ENCODE results near the gene ENTPD1.

ENTPD1 gene

DNA sequence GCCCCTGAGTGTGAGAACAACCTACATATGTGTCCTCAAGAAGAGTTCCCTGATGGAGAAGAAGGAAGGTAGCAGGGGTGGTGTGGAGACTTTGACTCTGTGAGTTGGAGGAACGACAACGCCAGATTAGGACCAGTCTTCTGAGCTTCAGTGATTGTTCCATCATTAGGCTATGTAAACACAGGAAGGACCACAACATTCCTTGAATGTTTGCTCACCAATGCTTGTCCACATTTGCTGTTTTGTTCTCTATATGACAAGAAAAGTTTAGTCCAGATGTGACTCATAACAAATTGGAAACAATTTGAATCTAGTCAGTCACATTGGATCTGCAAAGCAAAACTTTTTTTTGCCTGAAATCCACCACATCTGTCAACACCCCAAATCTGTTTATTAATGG lies 62.7 kb downstream of the ENTPD1 start:
- H3K4me3 ChIP-seq (ENCODE audit: low read depth, low read length) = no peak overlapping the region
- TF ChIP-seq, protein P1, sequence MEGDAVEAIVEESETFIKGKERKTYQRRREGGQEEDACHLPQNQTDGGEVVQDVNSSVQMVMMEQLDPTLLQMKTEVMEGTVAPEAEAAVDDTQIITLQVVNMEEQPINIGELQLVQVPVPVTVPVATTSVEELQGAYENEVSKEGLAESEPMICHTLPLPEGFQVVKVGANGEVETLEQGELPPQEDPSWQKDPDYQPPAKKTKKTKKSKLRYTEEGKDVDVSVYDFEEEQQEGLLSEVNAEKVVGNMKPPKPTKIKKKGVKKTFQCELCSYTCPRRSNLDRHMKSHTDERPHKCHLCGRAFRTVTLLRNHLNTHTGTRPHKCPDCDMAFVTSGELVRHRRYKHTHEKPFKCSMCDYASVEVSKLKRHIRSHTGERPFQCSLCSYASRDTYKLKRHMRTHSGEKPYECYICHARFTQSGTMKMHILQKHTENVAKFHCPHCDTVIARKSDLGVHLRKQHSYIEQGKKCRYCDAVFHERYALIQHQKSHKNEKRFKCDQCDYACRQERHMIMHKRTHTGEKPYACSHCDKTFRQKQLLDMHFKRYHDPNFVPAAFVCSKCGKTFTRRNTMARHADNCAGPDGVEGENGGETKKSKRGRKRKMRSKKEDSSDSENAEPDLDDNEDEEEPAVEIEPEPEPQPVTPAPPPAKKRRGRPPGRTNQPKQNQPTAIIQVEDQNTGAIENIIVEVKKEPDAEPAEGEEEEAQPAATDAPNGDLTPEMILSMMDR (IDR thresholded peaks at IDR 0.05; ENCODE audit: insufficient read depth, low read depth, low read length, missing control alignments) = no peak
- no peak for DNase-seq (ENCODE audit: low read depth)

DNA sequence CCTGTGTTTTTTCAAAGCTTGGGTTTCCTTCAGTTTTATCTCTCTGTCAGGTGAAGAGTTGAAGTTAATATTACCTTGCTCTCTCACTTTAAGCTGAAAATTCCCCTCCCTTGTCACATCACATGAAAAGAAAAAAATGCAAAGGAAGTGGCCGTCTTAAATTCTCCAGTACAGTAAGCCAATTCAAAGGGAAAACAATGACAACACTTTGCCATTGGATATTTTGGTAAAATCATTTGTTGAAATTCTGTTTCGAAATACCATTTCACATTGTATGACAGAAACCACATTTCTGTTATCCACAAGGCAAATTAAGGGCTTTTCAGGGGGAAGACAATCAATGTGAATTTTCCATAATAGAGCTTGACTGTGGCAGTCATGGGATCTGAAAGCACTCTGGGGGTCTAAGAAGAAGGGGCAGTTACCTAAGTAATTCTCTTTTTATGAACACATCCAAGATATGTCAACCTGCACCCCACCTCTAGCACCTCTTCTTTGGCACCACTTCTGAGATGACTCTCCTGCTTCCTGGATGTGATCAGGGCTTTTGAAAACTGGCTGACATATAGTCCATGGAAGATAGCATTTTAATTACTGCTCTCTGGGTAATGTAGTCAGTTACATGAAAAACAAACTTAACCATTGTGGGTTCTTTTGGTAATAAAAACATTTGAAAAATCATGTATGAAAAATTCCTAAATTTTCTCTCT lies 63.8 kb downstream of the ENTPD1 start:
- TF ChIP-seq, protein P1 (IDR thresholded peaks at IDR 0.05; ENCODE audit: insufficient read depth, low read depth, low read length, missing control alignments) = no peak
- no peak for DNase-seq (ENCODE audit: low read depth)
- H3K4me3 ChIP-seq (ENCODE audit: low read depth, low read length) = no peak overlapping the region

GRCh38 chr10:95820363-95820762 lies 64.4 kb downstream of the ENTPD1 start:
- peak; percentile 65 for DNase-seq (ENCODE audit: low read depth)
- H3K4me3 ChIP-seq (ENCODE audit: low read depth, low read length) = no peak overlapping the region

GRCh38 chr10:95821720-95822119 lies 65.8 kb downstream of the ENTPD1 start:
- no peak overlapping the region for H3K4me3 ChIP-seq (ENCODE audit: low read depth, low read length)
- no peak for DNase-seq (ENCODE audit: low read depth)
- TF ChIP-seq, protein P1 (IDR thresholded peaks at IDR 0.05; ENCODE audit: insufficient read depth, low read depth, low read length, missing control alignments) = no peak

More at GRCh38 chr10:95820363-95820762, 64.4 kb downstream of the ENTPD1 start:
- TF ChIP-seq, protein P1 (IDR thresholded peaks at IDR 0.05; ENCODE audit: insufficient read depth, low read depth, low read length, missing control alignments) = no peak

GRCh38 chr10:95830044-95830443 lies 74.1 kb downstream of the ENTPD1 start:
- no peak for DNase-seq (ENCODE audit: low read depth)
- no peak overlapping the region for H3K4me3 ChIP-seq (ENCODE audit: low read depth, low read length)
- TF ChIP-seq, protein P1 (IDR thresholded peaks at IDR 0.05; ENCODE audit: insufficient read depth, low read depth, low read length, missing control alignments) = no peak

GRCh38 chr10:95831076-95831475 lies 75.1 kb downstream of the ENTPD1 start:
- H3K4me3 ChIP-seq (ENCODE audit: low read depth, low read length) = peak overlapping the region; percentile 48
- TF ChIP-seq, protein P1 (IDR thresholded peaks at IDR 0.05; ENCODE audit: insufficient read depth, low read depth, low read length, missing control alignments) = no peak
- DNase-seq (ENCODE audit: low read depth) = peak; percentile 49

DNA sequence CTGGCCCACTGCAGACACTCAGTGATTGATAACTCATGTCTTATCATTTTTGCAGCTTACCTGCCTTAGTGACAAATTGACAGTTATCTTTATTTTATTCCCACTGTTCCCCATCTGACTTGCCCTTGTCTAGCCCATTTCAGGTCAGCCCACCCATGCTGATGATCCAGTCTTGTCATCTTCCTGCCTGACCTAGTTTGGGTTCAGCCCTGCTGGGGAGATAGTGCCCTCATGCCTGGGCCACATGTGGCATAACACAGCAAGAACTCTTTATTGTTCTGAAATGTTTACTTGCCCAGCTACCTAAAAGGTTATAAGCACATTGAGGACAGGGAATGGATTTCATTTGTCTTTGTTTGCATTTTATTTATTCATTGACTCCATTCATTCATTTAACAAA lies 75.6 kb downstream of the ENTPD1 start:
- peak overlapping the region; percentile 48 for H3K4me3 ChIP-seq (ENCODE audit: low read depth, low read length)
- DNase-seq (ENCODE audit: low read depth) = peak; percentile 54
- TF ChIP-seq, protein P1 (IDR thresholded peaks at IDR 0.05; ENCODE audit: insufficient read depth, low read depth, low read length, missing control alignments) = no peak
